Cortex of kidney (tissue), 1 donor: ENCODE measurements around the gene ALDH1B1.

Experiments used
- DNase-seq: peaks from one replicate; lab custom pipeline; 2025; lab: John Stamatoyannopoulos, UW

Gene ALDH1B1

DNA sequence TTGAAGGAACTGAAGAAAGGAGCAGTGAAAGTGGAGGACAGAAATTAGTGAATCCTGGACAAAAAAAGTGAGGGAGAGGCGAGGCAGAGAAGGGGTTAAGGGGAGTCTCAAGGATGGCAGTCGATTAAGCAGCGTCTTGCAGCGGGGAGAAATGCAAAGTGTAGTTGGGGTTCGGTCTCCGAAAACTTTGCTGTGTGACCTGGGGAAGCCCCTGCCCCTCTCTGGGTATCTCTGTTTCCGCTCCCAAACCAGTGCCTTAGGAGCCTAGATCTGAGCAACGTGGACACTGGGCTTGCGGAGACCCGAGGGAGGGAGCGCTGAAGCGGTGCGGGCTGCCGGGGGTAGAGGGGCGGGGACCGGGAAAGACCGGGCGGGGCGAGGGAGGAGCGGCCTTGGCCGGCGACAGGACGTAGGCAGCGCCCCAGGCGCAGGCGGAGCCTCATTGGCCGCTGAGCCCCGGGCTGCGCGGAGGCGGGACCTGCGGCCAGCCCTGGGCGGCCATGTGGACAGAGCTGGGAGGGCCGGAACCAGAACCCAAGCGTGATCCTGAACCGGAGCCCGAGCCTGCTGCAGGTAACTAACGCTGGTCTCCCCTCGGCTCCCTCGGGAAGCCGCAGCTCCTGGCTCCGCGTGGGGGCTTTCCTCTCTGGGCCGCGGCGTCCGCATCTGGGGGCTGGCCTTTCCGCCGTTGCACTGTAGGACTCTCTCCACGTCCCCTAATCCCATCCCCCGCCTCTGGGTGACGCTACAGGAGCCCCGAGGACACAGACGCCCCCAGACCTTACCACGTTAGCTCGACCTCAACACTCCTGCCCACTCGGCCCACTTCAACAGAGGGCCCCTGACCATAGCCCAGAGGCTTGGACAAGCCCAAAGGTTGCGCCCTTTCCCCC lies at the start of gene ALDH1B1:
ALDH1B1 (plus strand) TSS at position 468 of the 893 bp plus-strand sequence. CDS start 3,047 bp downstream, outside the sequence.
- no peak for DNase-seq

GRCh38 chr9:38343037-38343436 lies 49.5 kb upstream of the ALDH1B1 start:
- DNase-seq, result no peak

- DNase-seq, result no peak
Measured at GRCh38 chr9:38343552-38343951, 49.0 kb upstream of the ALDH1B1 start.

GRCh38 chr9:38344566-38345324 lies 47.8 kb upstream of the ALDH1B1 start:
- DNase-seq, result no peak

DNA sequence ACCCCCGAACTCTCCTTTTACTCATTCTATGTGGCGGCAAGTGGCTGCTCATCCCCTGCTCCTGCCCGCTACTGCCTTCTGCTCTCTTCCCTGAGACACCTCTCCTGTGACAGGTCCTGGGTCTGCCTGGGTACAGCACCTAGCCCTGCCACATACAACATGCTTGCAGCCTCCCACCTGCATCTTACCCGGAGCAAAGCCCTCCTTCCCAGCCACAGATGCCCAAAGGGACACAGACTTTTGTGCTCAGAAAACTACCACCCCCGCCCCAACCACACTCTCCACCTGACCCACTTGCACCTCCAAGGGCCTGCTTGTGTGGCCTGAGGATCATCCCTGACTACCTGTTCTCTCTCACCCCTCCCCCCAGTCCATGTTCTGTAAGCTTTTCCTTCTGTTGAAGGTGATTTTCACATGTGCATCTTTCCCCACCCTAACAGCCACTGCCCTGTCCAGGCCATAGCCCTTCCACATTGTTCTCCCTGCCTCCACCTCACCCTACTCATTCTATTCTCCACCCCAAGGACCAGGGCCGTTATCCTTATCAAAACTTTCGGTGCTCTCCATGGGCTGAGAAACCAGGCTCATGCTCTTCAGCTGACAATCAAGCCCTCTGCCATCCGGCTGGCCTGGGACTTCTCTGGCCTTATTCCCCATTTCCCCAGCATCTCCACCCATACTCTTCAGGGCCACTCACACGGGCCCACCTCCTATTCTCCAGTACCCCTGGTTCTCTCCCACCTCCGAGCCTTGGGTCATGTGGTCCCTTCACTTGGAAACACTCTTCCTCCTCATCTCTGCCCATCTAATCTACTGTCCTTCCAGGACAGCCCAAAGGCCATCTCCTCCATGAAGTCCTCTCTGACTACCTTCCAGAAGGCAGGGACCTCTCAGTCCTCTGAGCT lies 46.4 kb upstream of the ALDH1B1 start:
- DNase-seq, result no peak

DNA sequence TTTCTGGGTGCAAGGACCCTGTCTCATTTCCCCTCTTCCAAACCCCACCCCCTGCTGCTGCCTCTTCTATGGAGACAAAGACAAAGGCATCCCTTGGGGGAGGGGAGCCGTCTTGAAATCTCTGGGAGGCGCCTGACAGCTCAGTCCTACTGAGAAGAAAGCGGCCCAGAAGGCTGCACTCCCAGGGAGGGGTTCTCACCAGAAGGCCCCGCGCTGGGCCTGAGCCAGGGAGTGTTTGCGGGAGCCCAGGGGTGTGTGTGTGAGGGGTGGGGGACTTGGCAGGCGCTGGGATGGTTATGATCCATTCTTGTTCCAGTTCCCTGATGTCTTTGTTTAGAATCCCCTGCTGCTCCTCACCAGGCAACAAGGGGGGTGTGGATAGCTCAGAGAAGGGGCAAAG lies 45.7 kb upstream of the ALDH1B1 start:
- DNase-seq, result no peak

DNA sequence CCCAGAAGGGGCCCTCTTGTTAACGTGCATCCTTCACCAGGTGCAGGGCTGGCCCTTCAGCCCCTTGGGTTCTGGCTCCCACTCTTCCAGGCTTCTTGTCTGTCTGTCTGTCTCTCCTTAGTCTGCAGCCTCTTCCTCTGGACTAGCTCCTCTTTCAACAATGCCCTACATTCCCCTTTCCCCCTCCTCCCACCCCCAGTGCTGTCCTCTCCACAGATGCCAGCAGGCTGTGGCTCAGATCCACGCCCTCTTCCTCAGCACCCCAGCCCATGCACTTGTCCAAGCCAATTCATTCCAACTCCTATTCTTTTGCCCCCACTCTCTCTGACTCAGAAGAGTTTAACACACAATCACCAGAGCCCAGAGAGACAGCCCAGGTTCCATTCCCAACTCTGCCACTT lies 45.2 kb upstream of the ALDH1B1 start:
- DNase-seq, result no peak

DNA sequence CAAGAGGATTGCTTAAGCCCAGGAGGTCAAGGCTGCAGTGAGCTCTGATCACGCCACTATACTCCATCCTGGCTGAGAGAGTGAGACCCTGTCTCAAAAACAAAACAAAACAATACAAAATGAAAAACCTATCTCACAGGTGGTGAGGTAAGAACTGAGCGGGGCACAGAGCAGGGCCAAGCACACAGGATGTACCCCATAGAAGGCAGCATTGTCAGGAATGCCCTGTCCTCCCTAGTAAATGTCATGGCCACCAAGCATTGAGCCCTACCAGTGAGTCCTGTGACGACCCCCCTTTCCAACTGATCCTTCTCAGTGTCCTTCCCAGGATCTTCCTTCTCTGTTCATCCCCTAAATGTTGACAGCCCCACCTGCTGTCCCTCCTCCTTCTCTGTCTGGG lies 44.6 kb upstream of the ALDH1B1 start:
- no peak for DNase-seq

- no peak for DNase-seq
Measured at GRCh38 chr9:38350529-38350928, 42.0 kb upstream of the ALDH1B1 start.

DNA sequence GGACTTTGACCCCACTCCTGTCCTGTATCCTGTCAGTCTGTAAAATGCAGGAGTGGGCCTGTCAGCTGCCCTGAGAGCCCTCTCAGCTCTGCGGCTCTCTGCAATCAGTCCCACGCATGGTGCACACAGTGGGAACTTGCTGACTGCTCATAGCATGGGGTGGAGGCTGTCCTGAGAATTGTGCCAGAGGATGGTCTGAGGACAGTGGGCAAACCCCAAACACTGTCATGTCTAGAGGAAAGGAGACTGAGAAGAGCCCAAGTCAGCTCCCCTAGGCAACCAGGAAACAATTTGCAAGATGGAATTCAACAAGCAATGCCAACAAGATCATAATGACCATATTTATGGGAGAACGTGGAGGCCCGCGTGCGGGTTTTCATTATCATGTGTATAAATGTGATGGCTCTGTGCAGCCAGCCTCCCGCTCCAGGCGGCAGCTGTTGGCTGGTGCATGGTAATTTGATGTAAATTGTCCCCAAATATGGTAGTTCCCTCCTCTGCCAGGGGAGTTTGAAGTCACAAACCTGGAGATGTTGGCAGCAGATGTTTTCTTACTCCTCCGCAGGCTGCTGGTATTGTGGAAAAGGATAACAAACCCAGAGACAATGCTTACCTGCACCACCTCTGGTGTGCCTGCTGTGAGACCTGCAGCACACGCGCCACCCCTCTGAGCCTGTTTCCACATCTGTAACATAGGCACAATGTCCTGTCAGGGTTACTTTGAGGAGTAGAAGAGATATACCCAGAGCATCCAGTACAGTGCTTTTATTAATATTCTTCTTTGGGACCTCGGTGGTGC lies 39.8 kb upstream of the ALDH1B1 start:
- no peak for DNase-seq

DNA sequence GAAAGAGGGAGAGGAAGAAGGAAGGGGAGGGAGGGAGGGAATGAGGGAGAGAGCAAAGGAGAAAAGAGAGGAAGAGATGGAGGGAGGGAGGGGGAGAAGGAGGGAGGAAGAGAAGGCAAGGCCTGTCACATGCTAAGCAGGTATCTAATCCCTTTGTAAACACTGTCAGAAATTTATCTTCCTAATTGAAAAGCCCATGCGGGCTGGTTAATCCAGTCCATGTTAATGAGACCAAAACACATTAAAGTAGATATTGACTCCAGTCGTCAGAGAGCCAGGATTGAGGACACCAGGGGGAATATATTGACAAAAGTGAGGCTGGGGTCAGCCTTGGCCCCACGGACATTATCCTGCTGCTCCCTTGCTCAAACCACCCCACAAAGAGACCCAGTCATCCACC lies 37.4 kb upstream of the ALDH1B1 start:
- no peak for DNase-seq

GRCh38 chr9:38355517-38356120 lies 36.9 kb upstream of the ALDH1B1 start:
- DNase-seq, result no peak

DNA sequence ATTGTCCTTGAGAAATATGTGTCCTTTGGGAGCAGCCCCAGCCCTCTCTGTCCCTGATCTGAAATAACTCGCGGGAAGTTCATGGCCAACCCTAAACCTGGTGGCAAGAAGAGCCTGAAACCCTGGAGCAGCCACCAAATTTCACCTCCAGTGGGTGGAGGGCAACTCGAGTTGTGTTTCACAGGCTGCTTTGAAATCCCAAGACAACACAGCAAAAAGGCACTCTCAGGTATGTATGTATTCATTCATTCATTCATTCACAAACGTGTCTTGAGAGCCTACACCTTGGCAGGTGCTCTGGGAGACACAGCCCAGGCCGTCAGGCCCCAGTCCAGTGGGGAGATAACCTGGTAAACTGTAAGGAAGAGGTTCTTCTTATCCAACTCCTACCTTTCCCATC lies 35.7 kb upstream of the ALDH1B1 start:
- DNase-seq, result no peak

GRCh38 chr9:38357350-38358114 lies 35.0 kb upstream of the ALDH1B1 start:
- DNase-seq, result no peak

DNA sequence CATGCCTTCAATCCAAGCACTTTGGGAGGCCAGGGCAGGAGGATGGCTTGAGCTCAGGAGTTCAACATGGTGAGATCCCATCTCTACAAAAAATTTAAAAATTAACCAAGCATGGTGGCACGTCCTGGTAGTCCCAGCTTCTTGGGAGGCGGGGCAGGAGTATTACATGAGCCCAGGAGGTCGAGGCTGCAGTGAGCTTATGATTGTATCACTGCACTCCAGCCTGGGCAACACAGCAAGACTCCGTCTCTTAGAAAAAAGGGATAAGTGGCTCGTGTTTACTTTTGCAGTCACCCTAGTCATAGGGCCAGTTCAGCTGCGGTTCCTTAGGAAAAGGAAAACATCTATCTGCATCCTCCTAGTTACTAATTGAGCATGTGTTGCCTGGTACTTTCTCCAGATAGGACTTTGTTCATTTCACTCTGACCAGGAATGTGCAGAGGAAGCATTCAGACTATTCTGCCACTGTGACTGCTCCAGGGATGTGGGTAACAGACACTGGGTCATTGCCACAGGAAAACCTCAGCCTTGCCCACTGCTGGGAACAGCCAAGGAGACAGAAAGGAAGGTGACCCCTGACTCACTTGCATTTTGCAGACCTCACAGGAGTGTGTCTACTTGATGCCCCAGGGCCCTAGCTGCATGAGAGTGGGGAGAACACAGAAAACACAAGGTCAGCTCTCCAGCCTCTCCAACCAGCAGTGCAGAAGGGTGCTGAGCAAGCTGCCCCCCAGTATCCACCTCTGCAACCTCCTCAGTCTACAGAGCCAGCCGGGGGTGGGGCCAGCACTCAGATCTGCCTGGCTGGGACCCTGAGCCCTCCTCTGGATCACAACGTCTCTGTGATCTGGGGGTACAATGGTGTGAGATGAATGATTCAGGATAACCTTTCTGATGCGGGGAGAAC lies 33.9 kb upstream of the ALDH1B1 start:
- no peak for DNase-seq

GRCh38 chr9:38359297-38359653 lies 33.2 kb upstream of the ALDH1B1 start:
- DNase-seq, result no peak

DNA sequence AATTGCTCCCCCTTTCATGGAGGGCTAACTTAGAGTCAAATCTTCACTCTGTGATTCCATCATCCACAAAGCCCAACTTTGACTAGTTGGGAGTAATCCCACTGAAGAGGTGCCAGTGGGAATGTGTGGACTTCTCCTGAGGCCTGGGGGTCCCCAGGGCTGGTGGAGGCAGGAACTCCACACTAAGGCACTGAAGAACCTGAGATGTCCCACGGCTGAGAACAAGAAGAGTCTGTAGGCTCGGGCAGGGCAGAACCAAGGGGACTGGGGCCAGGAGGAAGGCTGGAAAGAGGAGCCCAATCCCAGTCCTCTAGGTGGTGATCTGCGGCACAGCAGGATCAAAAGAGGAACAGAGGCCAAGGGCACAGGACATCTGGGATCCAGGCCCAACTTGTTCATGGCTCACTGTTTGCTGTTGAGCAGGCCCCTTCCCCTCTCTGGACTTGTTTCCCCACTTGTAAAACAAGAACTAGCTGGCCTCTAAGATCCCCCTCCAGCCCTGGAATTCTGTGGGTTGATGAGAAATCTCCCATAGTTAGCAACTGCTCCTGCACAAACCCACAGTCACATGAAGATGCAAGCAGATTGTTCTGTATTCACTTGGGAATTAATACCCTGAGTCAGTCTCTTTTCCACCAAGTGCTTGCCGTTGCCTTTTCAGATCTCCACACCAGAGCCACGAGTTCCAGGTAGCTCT lies 32.7 kb upstream of the ALDH1B1 start:
- no peak for DNase-seq

DNA sequence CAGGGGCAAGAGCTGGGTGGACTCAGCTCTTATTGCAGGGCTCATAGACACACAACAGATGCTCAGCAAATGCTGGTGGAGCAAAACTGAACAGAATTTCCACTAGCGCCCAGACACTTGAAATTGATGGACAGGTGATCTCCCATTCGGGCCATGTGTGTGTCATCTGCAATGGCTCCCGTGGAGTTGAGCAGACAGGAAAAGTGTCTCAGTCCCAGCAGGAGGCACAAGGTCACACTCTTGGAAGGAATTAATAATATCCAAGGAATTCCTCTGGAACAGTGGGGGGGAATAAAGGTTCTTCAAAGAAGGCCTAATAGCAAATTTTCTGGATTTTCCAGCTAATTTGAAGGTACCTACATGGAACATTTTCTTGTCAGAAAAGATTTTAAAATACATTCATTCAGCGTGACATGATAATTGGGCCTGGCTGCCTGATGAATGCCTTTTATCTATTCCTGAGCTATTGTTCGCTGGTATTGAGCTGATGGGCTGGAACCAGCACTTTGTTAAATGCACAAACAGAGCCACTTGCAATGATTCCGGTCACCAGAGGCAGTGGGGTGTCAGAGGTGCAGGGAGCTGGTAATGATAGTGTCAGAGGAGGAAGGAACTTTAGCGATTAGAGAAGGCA lies 31.5 kb upstream of the ALDH1B1 start:
- no peak for DNase-seq
